ENCODE measurements around the gene SLFN14. TPM values are rescaled to one million over a fixed set of nuclear protein-coding genes. Genes with fewer than 3 reads are reported as not detected.

The SLFN14 gene
- polyA plus RNA-seq, 3 donors: 0.11 to 0.12 TPM; not detected in 1

DNA sequence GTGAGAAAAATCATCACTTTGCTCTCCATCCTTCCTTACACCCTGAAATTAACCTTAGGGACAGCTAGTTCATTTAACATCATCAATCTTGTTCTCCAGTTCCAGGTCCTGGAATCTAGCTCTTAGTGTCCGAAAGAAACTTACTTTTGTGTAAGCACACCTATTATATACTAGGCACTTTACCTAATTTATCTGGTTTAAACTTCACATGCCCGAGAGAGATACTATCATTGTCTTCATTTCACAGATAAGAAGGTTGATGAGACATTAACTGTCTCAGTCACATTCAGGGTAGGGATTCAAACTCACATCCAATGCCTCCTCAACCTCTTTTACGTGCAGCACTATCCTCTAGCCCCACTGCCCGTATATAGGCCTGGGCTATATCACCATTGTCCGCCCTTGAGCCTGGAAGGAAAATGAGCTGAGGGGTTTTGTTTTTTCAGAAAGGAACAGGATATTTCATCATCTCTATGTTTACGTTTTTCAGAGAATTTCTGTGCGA, 26.0 kb upstream of the SLFN14 start:
- intact Hi-C loops (cut with micrococcal nuclease): loop anchor here in 1 of 2 donors (2.0 kb wide), 1 partner anchor 46 kb away; no protein-coding TSS in a partner anchor
- H3K9me3 ChIP-seq (replicated peaks in 1 of 2; ENCODE audit: control insufficient read depth in 1 of 2, insufficient read depth in 1 of 2, low read length in 2 of 2): no peaks in the 10 kb centered on the region
- peak overlapping the region; percentile 96 to 100 (median 99) for H3K27ac Mint-ChIP-seq
- peak overlapping the region; percentile 98 for H3K4me3 Mint-ChIP-seq
- H3K4me3 ChIP-seq (replicated peaks in 1 of 3; ENCODE audit: low read depth in 2 of 3, low read length in 3 of 3): peak overlapping the region; percentile 83 to 100 (median 97)
- H4K20me1 ChIP-seq (ENCODE audit: insufficient read depth, low read length): no peaks in the 10 kb centered on the region
- TF ChIP-seq, protein P1, sequence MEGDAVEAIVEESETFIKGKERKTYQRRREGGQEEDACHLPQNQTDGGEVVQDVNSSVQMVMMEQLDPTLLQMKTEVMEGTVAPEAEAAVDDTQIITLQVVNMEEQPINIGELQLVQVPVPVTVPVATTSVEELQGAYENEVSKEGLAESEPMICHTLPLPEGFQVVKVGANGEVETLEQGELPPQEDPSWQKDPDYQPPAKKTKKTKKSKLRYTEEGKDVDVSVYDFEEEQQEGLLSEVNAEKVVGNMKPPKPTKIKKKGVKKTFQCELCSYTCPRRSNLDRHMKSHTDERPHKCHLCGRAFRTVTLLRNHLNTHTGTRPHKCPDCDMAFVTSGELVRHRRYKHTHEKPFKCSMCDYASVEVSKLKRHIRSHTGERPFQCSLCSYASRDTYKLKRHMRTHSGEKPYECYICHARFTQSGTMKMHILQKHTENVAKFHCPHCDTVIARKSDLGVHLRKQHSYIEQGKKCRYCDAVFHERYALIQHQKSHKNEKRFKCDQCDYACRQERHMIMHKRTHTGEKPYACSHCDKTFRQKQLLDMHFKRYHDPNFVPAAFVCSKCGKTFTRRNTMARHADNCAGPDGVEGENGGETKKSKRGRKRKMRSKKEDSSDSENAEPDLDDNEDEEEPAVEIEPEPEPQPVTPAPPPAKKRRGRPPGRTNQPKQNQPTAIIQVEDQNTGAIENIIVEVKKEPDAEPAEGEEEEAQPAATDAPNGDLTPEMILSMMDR (IDR thresholded peaks at IDR 0.05): no peak
- H3K27ac ChIP-seq (ENCODE audit: low read depth in 1 of 2, low read length in 2 of 2): peak overlapping the region; percentile 96 to 99
- WGBS (ENCODE audit: insufficient coverage): no CpG with 5 or more reads among the region's 7 CpGs
- H2AFZ ChIP-seq (ENCODE audit: insufficient read depth, low read depth, low read length, poor library complexity, severe bottlenecking): peak overlapping the region; percentile 91
- H3K9me3 Mint-ChIP-seq: no peaks in the 10 kb centered on the region
- no peaks in the 10 kb centered on the region for H3K27me3 ChIP-seq (ENCODE audit: control insufficient read depth in 2 of 2, insufficient read depth in 2 of 2, low read length in 2 of 2)
- no peaks in the 10 kb centered on the region for H3K36me3 Mint-ChIP-seq
- no peaks in the 10 kb centered on the region for H3K36me3 ChIP-seq (replicated peaks in 1 of 2; ENCODE audit: control insufficient read depth in 1 of 2, insufficient read depth in 2 of 2, low read length in 2 of 2)
- DNase-seq: no peak
- H3K27me3 Mint-ChIP-seq (ENCODE audit: low read depth in 3 of 3): peaks cover 2 to 12% (median 3%) of the 10 kb centered on the region in 3 donors
- H3K4me1 ChIP-seq (ENCODE audit: control insufficient read depth in 1 of 2, insufficient read depth in 2 of 2, low read length in 2 of 2): peaks cover 23 to 39% of the 10 kb centered on the region in 2 donors
- peak overlapping the region; percentile 92 for H3K9ac ChIP-seq (ENCODE audit: insufficient read depth, low read length, poor library complexity, severe bottlenecking)
- peak overlapping the region; percentile 95 for H3K4me2 ChIP-seq (replicated peaks; ENCODE audit: extremely low read depth, low read length, poor library complexity, severe bottlenecking)
- H3K79me2 ChIP-seq (ENCODE audit: insufficient read depth, low read length): peaks cover 44% of the 10 kb centered on the region
- H3K4me1 Mint-ChIP-seq: peaks cover 38% of the 10 kb centered on the region

DNA sequence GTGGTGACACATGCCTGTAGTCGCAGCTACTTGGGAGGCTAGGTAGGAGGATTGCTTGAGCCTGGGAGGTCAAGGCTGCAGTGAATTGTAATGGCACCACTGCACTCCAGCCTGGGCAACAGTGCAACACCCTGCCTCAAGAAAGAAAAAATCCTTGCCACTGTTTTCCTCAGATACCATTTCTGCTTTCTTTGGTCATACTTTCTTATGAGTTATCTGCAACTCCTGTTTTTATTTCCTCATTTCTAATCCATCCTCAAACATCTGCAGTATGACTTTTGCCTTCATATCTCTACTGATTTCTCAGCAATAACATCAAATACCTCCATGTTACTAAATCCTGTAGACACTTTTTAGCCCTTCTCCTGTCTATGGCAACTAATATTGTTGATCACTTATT, 23.4 kb upstream of the SLFN14 start:
- no peaks in the 10 kb centered on the region for H3K27me3 ChIP-seq (ENCODE audit: control insufficient read depth in 2 of 2, insufficient read depth in 2 of 2, low read length in 2 of 2)
- no peak overlapping the region for H3K4me3 ChIP-seq (replicated peaks in 1 of 3; ENCODE audit: low read depth in 2 of 3, low read length in 3 of 3)
- H2AFZ ChIP-seq (ENCODE audit: insufficient read depth, low read depth, low read length, poor library complexity, severe bottlenecking): no peak overlapping the region
- no peaks in the 10 kb centered on the region for H3K36me3 Mint-ChIP-seq
- H3K4me3 Mint-ChIP-seq: no peak overlapping the region
- peak overlapping the region in 1 of 2 donors; percentile 13 for H3K27ac ChIP-seq (ENCODE audit: low read depth in 1 of 2, low read length in 2 of 2)
- intact Hi-C loops (cut with micrococcal nuclease): no loop called here
- H3K27me3 Mint-ChIP-seq (ENCODE audit: low read depth in 3 of 3): peaks cover 2 to 13% (median 6%) of the 10 kb centered on the region in 3 donors
- no peak overlapping the region for H3K9ac ChIP-seq (ENCODE audit: insufficient read depth, low read length, poor library complexity, severe bottlenecking)
- H3K36me3 ChIP-seq (replicated peaks in 1 of 2; ENCODE audit: control insufficient read depth in 1 of 2, insufficient read depth in 2 of 2, low read length in 2 of 2): no peaks in the 10 kb centered on the region
- H3K4me2 ChIP-seq (replicated peaks; ENCODE audit: extremely low read depth, low read length, poor library complexity, severe bottlenecking): no peak overlapping the region
- H3K4me1 Mint-ChIP-seq: peaks cover 37% of the 10 kb centered on the region
- H3K9me3 Mint-ChIP-seq: peaks cover 0 to 2% (median 0%) of the 10 kb centered on the region in 7 donors
- peaks cover 19% of the 10 kb centered on the region for H3K79me2 ChIP-seq (ENCODE audit: insufficient read depth, low read length)
- WGBS (ENCODE audit: insufficient coverage): no CpG with 5 or more reads among the region's 1 CpG
- peak overlapping the region in 2 of 7 donors; percentile 37 to 82 for H3K27ac Mint-ChIP-seq
- peak in 2 of 3 donors; percentile 33 to 34 for DNase-seq
- no peaks in the 10 kb centered on the region for H4K20me1 ChIP-seq (ENCODE audit: insufficient read depth, low read length)
- H3K4me1 ChIP-seq (ENCODE audit: control insufficient read depth in 1 of 2, insufficient read depth in 2 of 2, low read length in 2 of 2): peaks cover 27 to 44% of the 10 kb centered on the region in 2 donors
- TF ChIP-seq, protein P1 (IDR thresholded peaks at IDR 0.05): no peak
- no peaks in the 10 kb centered on the region for H3K9me3 ChIP-seq (replicated peaks in 1 of 2; ENCODE audit: control insufficient read depth in 1 of 2, insufficient read depth in 1 of 2, low read length in 2 of 2)
